HG03378 (cell line): ENCODE measurements around the gene APEX2.
"Not testable (repeated sequence)": the region's sequence is repeated elsewhere in the genome, so short reads cannot be mapped to it uniquely, and the experiment has no call there.

Experiments used
- ATAC-seq: cut with Tn5 transposase; IDR thresholded peaks from one replicate; pipeline ENCODE4 v1.9.1; 2021; ENCODE audit warnings: mild to moderate bottlenecking, moderate library complexity; ENCODE audit not compliant: unreplicated experiment

APEX2 gene, protein sequence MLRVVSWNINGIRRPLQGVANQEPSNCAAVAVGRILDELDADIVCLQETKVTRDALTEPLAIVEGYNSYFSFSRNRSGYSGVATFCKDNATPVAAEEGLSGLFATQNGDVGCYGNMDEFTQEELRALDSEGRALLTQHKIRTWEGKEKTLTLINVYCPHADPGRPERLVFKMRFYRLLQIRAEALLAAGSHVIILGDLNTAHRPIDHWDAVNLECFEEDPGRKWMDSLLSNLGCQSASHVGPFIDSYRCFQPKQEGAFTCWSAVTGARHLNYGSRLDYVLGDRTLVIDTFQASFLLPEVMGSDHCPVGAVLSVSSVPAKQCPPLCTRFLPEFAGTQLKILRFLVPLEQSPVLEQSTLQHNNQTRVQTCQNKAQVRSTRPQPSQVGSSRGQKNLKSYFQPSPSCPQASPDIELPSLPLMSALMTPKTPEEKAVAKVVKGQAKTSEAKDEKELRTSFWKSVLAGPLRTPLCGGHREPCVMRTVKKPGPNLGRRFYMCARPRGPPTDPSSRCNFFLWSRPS

DNA sequence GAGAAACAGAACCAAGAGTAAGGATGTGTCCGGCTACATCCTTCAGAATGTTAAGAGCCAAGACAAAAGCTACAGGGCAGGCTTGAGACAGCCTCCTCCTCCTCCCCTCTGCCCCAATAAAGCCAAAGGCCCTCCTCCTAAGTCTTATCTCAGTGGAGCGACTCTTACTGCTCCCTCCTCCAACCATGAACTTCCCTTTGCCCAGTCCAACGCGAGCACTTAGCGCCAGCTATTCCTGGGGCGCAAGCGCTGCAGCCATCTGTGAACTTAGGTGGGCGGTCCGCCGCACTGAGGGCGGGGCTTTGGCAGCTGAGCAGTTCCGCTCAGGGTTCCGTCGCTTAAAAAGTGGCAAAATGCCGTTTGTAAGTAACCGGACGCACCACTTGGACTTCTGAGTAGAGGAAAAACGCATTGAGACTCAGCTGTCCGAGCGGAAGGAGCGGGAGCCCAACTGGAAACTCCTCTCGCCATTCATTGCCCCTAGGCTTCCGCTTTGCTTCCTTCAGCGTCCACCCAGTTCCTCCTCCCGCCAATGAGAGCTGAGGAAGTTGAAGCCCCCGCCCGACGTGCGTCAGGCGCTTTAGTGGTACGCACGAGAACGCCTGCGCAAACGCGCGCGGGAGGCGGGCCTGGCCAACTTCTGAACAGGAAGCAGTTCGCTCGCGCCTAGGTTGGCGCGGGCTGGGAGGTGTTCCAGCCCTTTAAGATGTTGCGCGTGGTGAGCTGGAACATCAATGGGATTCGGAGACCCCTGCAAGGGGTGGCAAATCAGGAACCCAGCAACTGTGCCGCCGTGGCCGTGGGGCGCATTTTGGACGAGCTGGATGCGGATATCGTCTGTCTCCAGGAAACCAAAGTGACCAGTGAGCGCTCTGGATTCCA is at the start of gene APEX2:
Gene APEX2 (plus strand): TSS at position 647 of the 882 bp plus-strand sequence. CDS start 60 bp downstream, at position 707.
- peak; percentile 90 for ATAC-seq

DNA sequence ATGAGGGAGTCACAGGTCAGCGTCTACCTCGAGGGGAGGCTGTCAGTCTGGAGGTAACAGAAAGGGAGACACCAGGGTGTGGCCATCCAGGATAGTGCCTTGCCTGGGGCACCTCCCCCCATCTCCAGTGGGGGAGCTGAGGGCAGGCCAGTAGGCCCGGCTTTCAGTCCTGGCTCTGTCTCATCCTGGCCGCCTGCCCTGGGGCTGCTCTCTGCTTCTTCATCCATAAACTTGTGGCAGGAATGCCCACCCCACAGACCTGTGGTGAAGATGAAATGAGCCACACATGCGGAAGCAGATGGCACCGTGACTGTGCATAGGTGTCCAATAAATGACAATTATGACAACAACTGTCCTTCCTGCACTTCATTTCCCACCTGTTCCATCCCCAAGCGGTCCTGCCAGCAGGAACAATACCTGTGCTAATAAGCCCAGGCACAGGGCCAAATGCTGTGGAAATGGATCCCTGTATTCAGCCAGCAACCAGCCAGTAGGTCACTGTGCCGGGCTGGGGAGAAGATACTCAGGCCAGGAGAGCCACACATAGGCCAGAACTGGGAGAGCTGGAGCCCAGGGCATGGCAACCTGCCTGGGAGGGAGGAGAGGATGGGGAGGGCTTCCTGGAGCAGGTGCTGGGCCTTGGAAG is 49.3 kb upstream of the APEX2 start:
- no peak for ATAC-seq

DNA sequence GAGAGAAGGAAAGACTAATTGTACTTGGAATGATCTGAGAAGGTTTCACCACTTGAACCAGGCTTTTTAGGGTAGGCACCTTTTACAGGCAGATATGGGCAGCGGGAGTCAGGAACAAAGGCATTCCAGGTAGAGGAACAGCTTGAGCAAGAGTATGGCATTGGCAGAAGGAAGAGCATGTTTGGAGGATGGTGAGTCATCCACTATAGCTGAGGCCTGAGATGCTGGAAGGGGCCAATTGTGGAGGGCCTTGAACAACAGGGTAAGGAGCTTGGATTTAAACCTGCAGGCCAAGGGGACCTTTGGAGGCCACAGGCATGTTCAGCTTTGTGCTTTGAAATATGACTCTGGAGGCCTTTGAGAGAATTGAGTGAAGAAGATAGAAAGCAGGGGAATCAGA is 38.4 kb upstream of the APEX2 start:
- ATAC-seq = no peak

DNA sequence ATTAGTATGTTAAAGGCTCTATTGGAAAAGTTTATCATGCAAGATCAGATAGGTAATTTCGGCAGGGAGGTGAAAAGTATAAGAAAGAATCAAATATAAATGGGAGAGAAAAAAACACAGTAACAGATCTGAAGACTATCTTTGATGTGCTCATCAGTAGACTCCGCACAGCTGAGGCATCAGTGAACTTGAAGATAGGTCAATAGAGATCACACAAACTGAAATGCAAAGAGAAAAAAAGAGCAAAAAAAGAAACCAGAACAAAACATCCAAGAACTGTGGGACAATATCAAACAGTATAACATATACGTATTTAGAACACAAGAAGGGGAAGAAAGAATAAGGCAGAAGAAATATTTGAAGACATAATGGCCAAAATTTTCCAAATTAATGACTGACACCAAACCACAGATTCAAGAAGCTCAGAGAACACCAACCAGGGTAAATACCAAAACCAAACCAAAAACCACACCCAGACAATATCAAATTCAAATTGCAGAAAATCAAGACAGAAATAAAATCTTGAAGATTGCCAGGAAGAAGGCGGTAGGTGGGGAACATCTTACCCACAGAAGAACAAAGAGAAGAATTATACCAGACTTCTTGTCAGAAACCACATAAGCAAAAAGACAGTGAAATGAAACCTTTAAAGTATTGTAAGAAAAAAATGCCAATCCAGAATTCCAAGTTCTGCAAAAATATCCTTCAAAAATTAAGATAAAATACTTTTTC is 35.2 kb upstream of the APEX2 start:
- no peak for ATAC-seq

DNA sequence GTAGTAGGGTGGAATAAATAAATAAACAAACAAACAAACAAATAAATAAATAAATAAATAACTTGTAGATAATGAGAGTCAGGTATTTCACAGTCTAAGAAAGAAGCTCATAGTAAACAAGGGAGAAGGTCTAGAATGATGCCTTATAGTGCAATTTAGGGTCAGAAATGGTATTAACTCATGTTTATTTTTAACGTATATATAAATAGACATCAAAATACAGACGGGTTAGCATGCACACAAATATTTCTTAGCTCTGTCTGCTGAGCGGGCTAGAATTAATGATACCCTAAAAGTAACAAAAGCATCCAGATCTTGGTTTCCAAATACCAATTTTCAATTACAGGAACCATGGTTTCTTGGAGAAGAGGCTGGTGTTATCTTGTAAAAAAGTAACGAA is 22.8 kb upstream of the APEX2 start:
- no peak for ATAC-seq

DNA sequence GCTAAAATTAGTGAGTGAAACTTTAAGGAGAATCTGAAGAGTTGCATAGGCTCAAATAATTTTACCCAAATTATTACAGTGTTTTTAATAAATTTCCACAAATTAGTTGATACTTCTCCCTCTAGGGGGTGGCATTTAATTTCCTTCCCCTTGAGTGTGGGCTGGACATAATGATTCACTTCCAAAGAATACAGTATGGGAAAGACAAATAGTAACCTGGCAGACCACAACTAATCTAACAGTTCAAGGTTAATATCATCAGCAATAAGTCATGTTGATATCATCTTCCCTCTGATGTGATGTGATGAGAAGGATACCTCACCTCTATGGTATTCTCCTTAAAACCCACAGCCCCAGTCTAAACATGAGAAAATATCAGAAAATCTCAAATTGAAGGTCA is 21.7 kb upstream of the APEX2 start:
- ATAC-seq = no peak

DNA sequence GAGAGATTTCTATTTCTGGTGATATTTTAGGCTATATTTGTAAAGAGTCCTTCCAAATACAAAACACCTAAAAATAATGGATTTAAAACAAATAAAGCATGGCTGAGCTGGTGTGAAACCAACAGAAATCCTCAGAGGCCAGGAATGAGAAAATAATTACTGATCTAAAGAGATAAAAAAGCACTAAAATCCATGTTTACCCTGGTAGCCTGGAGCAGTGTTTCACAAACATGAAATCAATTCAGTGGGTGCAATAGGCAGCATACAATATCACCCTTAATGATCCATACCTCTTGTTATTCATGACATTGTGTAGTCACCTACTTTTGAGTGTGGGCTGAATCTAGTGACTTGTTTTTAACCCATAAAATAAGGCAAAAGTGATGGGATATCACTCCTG is 20.7 kb upstream of the APEX2 start:
- ATAC-seq = no peak

DNA sequence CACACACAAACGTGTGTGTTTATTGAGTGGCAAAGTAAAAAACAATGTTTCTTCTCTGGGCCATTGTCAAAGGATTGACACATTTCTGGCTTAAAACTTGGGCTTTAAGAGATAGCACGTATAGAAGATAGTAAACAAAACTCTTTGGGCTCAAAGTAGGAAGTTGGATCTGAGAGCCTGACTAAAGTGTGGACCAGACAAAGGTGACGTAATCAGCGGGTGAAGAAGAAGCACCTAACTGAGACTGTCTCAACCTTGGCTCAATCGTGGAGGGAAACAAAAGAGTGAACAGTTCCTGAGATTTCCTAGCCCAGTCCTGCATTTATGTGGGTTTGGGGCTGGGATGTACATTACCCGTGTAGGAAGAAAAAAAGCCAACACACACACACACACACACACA is 19.8 kb upstream of the APEX2 start:
- no peak for ATAC-seq

DNA sequence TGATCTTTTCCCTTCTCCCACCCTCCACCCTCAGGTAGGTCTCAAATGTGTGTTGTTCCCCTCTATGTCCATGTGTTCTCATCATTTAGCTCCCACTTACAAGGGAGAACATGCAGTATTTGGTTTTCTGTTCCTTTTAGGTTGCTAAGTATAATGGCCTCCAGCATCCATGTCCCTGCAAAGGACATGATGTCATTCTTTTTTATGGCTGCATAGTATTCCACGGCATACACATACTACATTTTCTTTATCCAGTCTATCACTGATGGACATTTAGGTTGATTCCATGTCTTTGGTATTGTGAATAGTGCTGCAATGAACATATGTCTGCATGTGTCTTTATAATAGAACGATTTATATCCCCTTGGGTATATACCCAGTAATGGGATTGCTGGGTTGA is 16.9 kb upstream of the APEX2 start:
- not testable (repeated sequence) for ATAC-seq

DNA sequence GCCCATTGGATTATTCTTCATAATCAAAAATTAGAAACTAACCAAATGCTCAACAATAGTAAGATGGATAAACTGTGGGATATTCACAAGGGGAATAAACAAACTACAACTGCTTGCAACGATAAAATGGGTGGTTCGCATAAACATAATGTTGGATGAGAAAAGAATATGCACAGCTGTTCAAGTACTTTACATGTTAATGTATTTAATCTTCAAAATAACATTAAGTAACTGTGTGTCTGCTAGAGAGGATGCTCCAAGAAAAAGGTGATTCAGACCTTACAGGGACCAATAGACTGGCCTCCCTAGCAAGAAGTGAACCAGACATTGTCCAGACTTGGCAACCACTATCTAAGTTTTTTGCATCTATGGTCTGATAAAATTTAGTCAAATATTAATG is 8.5 kb upstream of the APEX2 start:
- no peak for ATAC-seq

DNA sequence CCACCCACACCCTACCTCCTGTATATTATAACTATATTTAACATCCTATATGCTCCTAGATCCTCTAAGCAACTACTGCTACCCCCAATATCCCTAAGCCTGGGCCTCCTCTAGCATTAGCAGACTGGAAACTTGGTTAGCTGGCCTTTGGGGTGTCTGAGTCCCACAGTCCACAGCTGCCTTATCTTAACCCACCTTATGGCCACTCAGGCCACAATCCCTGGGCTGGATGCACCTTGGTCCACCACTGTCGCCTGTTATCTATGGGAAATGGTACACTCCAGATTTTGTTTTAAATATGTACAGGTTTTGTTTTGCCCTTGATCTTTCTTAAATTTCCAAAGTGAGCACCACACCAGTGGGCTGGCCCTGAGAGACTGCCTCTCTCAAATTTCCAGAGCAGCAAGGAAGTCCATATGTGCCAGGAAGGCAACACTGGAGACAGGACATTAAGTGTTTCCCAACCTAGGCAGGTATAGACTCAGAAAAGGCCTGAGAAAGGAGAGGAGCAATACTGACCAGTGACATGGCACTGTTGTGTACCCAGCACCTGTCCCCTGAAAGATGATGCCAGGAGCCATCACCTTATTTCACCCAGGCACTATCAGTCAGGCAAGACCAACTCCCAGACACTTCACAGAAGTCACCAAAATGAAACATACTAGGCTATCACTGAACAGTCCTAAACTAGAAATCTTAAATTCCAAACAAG is 7.1 kb upstream of the APEX2 start:
- no peak for ATAC-seq

DNA sequence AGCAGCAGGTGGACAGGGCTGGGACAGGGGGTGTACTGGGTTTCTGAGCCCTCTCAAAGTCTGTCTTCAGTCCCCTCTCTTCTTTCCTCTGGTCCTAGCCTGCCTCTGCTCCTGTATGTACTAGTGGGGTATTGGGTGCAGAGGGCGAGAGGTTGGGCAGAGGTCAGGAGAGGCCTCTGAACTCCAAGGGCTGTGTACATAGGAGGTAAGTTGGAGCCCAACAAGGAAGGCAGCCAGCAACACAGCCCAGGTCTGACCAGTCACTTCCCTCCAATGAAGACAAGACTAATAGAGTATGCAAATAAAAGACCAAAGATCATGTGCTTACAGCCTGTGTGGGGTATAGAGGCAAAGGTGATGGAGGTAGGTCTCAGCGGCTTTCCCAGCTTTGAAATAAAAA is 6.1 kb upstream of the APEX2 start, which contains the start of gene PFKFB1:
Gene PFKFB1 (minus strand): TSS at position 90 of the 400 bp plus-strand sequence. CDS start 181 bp downstream, outside the sequence.
- ATAC-seq = no peak

DNA sequence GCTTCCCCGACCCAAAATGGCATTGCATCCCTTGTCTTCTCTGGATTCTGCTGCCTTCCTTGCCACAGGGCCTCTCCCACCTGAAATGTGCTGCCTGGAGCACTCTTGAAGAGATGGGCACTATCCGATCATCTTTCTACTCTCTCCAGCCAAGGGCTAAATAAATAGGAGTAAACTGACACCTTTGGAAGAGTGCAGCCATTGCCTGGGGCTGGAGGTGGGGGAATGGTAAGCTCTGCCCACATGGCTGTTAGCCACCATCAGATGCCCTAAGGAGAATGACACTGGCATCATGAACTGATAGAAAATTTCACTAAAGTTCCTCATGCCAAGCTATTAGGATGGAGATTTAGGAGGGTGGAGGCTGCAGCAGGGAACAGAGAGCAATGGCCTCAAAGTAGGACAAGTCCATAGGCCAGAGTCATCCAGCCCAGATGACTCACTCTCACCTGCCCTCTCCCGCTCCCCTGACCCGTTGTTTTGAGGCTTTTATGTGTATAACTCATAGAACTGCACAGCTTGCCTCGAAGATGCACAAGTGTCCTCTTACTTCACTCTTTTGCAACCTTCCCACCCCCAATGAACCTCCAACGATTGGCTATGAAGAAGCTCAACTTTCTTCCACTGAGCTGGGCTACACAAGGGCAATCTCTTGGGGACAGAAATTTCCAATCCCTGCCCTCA is 5.4 kb upstream of the APEX2 start:
- ATAC-seq = no peak

DNA sequence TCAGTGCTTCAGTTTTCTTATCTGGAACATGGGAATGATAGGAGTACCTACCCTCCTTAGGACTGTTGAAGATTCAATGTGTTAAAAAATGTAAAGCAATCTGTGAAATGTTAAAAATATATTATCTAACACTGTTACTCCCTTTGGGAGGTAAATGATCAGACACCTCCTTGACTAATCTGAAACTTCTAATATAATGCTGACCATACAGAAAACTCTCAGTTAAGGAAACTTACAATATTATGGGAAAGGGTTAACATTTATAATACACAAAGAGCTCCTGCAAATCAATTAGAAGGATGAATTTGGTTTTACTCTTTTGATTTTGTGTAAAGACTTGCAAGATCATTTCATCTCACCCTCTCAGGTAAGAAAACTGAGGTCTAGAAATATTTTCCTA is 4.5 kb upstream of the APEX2 start:
- no peak for ATAC-seq

DNA sequence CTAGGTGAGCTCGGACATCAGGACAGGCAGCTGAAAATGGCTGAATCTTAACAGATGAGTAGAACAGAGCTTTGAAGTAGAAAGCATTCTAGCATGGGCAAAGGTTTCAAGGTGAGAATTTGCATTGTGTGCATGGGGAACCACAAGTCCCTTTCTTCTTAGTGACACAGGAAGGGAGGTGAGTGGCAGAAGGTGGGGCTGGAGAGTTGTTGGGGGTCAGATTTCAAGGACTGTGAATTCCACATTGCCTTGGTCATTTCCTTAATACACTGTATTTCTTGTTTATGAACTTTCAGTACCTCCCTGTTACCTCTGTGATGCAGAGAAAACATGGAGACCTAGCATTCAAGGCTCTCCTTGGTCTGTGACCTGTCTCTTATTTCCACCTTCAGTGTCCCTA is 4.1 kb downstream of the APEX2 start:
- ATAC-seq = no peak

DNA sequence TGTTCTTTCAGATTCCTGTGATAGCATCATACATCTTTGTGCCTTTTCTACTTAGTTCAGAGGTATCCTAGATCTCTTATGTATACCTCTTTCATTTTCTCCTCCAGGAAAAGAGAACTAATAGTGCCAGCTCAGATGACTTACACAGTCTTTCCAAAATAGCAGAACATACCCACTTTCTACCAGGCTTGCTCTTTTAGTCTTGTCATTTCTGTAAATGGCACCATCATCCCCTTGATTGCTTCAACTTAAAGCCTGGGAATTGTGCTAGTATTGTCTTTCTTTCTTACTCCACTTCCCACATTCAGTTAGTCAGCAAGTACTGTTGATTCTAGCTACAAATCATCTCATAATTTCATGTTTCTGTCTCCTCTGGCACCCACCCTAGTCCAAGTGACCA is 5.1 kb downstream of the APEX2 start:
- ATAC-seq = no peak

DNA sequence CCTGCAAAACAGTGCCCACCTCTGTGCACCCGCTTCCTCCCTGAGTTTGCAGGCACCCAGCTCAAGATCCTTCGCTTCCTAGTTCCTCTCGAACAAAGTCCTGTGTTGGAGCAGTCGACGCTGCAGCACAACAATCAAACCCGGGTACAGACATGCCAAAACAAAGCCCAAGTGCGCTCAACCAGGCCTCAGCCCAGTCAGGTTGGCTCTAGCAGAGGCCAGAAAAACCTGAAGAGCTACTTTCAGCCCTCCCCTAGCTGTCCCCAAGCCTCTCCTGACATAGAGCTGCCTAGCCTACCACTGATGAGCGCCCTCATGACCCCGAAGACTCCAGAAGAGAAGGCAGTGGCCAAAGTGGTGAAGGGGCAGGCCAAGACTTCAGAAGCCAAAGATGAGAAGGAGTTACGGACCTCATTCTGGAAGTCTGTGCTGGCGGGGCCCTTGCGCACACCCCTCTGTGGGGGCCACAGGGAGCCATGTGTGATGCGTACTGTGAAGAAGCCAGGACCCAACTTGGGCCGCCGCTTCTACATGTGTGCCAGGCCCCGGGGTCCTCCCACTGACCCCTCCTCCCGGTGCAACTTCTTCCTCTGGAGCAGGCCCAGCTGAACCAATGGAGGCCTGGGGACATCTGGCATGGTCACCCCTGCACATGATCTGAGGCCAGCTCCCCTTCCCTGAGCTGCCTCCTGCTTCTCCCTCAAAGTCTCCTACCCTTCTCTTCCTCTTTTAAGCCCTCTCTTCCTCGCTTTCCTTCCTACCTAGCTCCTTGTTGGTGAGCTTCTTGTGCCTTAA is 6.9 kb downstream of the APEX2 start:
- ATAC-seq = no peak

DNA sequence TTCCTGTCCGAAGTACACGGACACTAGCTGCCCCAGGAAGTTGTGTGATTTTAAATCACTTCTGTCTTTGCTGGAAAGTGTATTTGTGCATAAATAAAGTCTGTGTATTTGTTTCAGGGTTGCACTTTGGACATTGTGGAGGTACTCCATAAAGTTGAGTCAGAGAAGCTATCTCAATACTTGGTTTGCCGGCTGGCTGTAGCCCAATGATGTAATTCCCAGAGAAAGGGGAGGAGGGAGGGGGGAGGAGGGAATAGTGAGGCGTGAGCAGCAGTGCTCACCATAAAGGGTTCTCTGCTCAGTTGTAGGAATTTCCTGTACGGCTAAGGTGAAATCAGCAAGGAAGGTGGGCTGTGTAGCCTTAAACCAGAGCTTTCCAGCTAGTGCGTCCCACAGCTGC is 7.5 kb downstream of the APEX2 start:
- ATAC-seq = no peak
